Measurements from ENCODE around the gene TRIM23.
"Not testable (repeated sequence)": the region's sequence is repeated elsewhere in the genome, so short reads cannot be mapped to it uniquely, and the experiment has no call there.

TRIM23 gene

GRCh38 chr5:65624025-65624570, at the start of gene TRIM23:
TSS of gene TRIM23 (minus strand) at chr5:65624333. CDS start at chr5:65624274, 59 bp downstream.
- peak; percentile 93 for DNase-seq

DNA sequence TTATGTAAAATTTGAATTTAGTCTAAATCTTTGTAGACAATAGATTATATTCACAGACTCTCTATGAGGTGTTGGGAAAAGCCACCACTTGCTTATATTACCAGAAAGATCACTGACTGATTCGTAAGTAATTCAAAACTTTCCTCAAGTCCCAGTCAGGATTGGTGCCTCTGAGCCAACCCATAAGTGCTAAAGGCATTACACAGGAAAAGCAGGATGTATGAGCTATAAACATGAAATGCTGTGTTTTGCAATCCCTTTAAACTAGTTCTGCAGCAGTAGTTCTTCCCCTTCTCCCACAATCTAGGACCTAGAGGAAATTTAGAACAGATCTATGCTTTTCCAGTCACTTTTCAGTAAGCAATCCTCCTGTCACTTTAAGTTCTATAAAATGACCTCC, 48.7 kb upstream of the TRIM23 start:
- no peak for DNase-seq

DNA sequence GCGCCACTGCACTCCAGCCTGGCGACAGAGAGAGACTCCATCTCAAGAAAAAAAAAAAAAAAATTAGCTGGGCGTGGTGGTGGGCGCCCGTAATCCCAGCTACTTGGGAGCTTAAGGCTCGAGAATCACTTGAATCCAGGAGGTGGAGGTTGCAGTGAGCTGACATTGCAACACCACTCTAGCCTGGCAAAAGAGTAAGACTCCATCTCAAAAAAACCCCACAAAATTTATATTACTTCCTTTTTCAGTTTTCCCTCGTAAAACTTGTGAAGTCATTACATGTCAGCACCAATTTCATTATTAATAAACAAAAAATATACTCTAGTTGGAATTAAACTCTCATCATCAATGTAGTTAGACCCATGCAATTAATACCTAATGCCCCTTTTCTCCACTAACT, 44.6 kb upstream of the TRIM23 start:
- DNase-seq = no peak

DNA sequence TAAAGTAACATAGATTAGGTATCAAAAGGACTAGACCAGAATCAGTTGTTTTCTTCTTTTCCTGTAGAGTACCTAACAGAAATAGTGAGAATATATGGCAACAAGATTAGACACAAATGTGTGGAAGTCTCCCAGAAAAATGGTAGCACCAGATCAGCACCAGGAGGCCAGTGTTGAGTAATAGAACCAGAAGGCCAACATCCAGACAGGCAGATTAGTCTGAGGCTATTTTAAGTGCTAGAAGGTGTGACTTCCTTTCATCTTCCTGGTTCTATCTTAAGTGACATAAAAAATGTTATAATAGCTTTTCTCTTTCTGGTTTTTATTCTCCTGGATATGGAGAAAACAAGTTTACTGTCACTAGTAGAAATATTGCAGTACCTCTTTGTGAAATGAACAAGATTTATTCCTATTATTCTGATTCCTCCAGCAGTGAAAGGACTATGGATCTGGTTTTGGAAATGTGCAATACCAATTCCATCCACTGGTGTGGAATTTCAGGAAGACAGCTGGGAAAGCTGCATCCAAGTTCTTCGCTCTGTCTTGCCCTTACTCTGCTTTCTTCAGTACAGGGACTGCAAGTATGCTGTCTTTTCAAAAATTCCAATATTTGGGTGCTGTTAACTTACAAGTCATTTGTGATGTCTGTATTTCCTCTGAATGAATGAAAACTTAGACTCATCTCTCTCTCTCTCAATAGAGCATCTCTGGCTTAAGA, 39.8 kb upstream of the TRIM23 start:
- DNase-seq = no peak

GRCh38 chr5:65654713-65655112, 30.6 kb upstream of the TRIM23 start:
- DNase-seq = no peak

DNA sequence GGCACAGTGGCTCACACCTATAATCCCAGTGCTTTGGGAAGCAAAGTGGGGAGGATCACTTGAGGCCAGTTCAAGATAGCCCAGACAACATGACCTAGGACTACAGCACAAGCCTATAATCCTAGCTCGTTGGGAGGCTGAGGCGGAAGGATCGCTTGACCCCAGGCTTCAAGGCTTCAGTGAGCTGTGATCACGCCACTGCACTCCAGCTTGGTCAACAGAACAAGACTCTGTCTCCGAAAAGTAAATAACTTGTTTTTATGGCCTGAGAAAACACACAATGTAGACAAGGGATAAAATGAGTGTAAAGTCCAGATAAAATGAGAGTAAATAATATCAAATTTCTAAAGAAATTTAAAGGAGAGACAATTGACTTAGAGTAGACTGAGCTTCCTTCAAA, 27.0 kb upstream of the TRIM23 start:
- no peak for DNase-seq

GRCh38 chr5:65647941-65648340, 23.8 kb upstream of the TRIM23 start:
- DNase-seq = no peak

- DNase-seq = no peak
Observed at GRCh38 chr5:65646938-65647337, 22.8 kb upstream of the TRIM23 start.

DNA sequence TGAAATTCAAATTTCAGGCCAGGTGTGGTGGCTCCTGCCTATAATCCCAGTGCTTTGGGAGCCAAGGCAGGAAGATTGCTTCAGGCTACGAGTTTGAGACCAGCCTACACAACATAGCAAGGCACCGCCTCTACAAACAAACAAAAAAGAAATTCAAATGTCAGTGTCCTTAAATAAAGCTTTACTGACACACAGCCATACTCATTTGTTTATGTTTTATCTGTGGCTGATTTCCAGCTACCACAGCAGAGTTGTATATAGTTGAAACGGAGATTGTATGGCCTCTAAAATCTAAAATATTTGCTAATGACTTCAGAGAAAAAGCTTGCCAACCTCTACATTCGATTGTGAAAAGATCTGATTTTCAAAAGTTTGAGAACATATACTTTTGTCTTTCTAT, 16.1 kb upstream of the TRIM23 start:
- no peak for DNase-seq

DNA sequence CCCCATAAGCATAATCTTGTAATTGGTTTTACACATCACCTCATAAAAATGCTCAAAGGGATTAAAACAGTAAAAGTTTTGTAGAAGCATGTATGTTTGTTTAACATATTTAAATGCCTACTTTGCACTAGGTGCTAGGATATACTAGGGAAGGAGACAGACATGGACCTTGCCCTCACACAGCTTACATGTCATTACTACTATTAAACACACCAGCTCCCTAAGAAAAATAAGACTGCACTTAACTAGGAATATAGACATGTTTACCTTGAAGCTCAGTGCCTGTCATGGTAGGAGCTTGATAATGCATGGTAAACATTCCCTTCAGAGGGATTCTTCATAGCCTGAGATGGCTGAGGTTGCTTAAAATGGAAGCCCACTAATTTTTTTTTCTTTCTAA, 6.8 kb upstream of the TRIM23 start:
- no peak for DNase-seq

- no peak for DNase-seq
Observed at GRCh38 chr5:65625743-65626142, 1.6 kb upstream of the TRIM23 start.

DNA sequence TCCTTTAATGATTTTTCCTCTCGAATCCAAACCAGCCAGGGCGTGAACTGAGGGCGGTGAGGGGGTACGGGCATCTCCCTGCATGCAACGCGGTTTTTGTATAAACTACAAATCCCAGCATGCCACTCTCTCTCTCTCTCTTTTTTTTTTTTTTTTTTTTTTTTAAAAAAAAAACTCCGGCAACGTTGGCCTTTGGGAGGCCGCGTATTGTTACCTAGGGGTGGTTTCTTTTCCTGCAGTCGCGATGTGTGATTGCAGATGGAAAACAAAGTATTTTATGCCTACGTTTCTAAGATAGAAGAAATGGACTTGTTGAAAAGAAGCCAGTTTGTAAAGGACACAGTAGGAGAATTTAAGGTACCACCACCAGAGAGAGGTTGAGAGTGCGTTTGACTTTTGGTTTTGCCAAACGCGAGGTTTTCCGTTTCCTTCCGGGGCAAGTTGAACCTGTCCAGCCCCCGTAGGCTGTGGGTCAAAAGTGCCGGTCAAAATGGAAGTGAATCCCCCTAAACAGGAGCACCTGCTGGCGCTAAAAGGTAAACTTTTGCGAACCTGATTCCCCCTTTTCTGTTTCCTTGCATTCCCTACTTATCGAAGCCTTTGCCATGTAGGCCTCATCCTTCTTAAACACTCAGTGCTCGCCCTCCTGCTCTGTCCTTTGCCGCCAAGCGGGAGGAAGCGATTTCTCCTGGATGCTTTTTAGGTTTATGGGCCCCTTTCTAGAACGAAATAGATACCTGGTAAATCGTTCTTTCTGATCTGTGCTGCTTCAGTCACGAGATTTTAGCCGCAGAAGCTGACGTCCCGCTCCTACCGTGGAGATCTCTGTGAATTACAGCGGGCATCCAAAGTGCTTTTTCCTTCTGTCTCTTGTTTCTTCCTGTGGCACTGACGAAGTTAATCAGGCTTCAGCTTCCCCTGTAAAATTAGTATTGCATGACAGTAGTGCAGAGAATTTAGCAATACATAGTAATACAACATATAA, 730 bp upstream of the TRIM23 start, which contains the start of the genes SHLD3 and TRAPPC13:
Gene SHLD3 (plus strand): TSS at position 457 of the 985 bp plus-strand sequence. CDS start 4,561 bp downstream, outside the sequence.
Gene TRAPPC13 (plus strand): TSS at position 457 of the 985 bp plus-strand sequence. CDS start 34 bp downstream, at position 491.
- peak; percentile 93 for DNase-seq

DNA sequence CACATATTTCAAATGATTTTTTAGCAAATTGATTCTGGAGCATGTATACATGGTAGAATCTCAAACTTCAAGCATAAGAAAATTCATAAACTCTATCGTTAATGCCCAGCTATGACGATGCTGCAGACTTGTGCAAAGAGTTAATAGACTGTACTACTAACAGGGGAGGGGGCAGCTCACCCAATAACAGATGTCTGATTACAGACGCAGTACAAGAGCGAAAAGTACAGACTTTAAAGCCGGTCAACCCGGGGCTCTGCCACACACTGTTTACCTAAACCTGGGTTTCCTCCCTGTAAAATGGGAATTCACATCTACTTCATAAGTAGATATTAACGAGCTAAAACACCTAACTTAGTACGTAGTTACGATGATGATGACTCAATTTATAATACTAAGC, 651 bp downstream of the TRIM23 start:
- DNase-seq = no peak

GRCh38 chr5:65621961-65622360, 2.2 kb downstream of the TRIM23 start:
- not testable (repeated sequence) for DNase-seq

DNA sequence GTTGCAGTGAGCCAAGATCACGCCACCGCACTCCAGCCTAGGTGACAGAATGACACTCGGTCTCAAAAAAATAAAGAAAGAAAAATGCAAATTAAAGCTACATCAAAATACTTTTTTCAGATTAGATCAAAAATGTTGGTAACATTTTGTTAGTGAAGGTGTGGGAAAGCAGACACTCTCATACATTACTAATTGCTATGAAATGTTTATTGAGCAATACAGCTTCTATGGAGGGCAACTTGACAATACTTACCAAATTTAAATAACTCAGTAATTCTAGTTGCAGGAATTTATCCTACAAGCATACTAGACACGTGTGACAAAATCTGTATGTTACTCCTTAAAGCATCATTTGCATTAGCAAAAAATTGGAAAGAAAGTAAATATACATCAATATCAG, 4.1 kb downstream of the TRIM23 start:
- no peak for DNase-seq

DNA sequence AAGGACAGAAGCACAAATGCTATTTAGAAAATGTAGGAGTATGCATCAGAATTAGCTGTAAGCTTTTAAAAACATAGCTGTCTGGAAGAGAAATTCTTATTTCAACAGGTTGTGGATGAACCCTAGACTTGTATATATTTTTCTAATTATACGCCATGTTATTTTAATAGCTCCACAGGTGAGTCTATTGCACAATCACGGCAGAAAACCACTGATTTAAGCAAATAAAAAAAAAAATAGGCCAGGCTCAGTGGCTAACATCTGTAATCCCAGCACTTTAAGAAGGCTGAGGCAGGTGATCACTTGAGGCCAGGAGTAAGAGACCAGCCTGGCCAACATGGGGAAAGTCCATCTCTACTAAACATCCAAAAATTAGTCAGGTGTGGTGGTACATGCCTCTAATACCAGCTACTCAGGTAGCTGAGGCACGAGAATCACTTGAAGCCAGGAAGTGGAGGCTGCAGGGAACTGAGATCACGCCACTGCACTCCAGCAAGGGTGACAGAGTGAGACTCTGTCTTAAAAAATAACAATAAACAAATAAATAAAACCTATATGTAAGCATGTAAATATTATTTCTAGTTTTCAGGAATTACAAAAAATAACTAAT, 11.7 kb downstream of the TRIM23 start:
- no peak for DNase-seq

DNA sequence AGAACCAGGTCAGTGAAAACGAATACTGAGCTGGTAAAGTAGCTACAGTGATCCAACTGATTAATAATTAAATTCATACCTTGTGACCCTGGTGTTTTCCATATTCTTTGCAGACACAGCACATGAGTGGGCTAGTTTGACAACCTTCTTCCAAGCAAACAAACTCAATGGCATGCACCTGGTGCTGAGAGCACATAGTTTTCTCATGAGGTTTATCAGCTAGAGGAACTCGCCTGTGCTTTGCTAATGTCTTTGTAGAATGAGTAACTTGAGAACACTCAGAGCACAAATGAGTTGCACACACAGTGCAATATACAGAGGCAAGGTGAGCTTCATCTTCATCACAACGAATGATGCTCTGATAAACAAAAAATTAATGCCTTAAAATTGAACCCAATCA, 12.6 kb downstream of the TRIM23 start:
- DNase-seq = peak; percentile 80

GRCh38 chr5:65601761-65602160, 22.4 kb downstream of the TRIM23 start:
- DNase-seq = not testable (repeated sequence)

GRCh38 chr5:65588694-65589093, 35.4 kb downstream of the TRIM23 start:
- DNase-seq = no peak

DNA sequence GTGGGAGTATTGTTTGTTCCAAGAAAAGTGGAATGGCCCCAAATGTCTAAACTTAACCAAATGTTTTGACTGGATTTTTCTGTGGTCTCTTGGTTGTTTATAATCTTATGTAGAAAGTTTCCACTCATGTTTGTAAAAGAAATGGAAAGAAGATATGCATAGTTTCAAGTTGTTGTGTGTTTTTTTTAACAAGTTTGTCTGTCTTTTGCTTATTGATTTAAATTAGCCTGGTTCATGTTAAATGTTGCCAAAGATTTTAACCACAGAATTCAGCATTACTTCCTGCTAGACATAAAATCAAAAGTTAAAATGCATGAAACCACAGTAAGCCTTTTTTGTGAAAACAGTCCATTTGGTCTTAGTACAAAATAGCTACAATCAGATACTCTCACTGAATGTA, 47.0 kb downstream of the TRIM23 start:
- DNase-seq = no peak

DNA sequence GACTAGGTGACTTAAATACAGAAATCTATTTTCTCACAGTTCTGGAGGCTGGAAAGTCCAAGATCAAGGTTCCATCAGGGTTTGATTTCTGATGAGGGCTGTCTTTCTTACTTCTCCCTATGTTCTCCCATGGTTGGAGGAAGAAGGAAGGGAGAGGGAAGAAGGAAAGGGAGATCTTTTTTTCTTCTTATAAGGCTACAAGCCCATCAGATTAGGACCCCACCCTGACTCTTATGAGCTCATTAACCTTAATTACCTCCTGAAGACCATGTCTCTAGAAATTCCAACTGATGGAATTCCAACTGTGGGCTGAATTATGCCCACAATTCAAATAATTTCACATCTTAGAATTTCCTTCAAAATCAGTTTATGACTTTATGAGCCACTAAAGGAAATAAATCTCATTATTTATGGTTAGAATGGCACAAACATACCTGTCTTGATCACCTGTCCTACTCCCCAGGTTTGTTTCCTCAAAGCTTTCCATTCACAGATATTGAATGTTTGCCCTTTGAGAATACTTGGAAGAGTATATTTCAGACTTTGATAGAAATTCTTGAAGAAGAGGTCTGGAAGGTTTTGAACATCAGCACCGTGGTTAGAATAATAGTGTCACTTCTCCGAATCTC, 53.4 kb downstream of the TRIM23 start:
- DNase-seq = no peak

- DNase-seq = no peak
Observed at GRCh38 chr5:65566505-65566904, 57.6 kb downstream of the TRIM23 start.

DNA sequence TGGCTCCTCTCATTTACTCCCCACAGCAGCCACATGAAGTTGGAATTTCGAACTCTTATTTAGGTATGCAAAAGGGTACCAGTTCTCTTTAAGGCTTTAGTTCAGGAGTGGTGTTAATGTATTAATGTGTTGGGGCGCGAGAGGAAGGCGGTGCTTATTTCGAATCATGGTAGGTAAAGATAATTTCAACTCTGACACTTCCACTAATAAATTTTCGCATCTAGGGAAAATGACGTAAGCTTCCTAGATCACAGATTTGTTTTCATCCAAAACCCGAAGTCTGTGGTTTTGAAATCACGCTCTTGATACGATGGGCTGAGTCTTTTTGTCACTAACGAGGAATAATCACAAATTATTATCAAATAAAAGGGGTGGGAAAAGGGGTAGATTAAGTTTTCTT, 60.4 kb downstream of the TRIM23 start:
- DNase-seq = no peak

All from NCI-H187 treated with DMSO at 0.1 percent for 48 hours (cell line).